ENCODE results near the gene GPA33.

The GPA33 gene

GRCh38 chr1:167090314-167090942 lies at the start of gene GPA33:
Gene GPA33, minus strand, starts transcription at chr1:167090377. Its CDS starts 90 bp downstream, at chr1:167090287.
- DNase-seq (ENCODE audit: low read depth), result no peak

GRCh38 chr1:167138703-167139102 lies 48.5 kb upstream of the GPA33 start:
- DNase-seq (ENCODE audit: low read depth), result no peak

- DNase-seq (ENCODE audit: low read depth), result no peak
These were observed 47.8 kb upstream of the GPA33 start for GRCh38 chr1:167137793-167138510.

- no peak for DNase-seq (ENCODE audit: low read depth)
These were observed 47.2 kb upstream of the GPA33 start for GRCh38 chr1:167137332-167137781.

- DNase-seq (ENCODE audit: low read depth), result no peak
These were observed 46.6 kb upstream of the GPA33 start for GRCh38 chr1:167136806-167137205.

- DNase-seq (ENCODE audit: low read depth), result peak; percentile 67
These were observed 46.0 kb upstream of the GPA33 start for GRCh38 chr1:167136191-167136614.

GRCh38 chr1:167135281-167135840 lies 45.2 kb upstream of the GPA33 start:
- DNase-seq (ENCODE audit: low read depth), result no peak

GRCh38 chr1:167132301-167133010 lies 42.3 kb upstream of the GPA33 start:
- DNase-seq (ENCODE audit: low read depth), result no peak

GRCh38 chr1:167130829-167131510 lies 40.8 kb upstream of the GPA33 start:
- no peak for DNase-seq (ENCODE audit: low read depth)

GRCh38 chr1:167128261-167129227 lies 38.4 kb upstream of the GPA33 start:
- no peak for DNase-seq (ENCODE audit: low read depth)

- DNase-seq (ENCODE audit: low read depth), result no peak
These were observed 37.5 kb upstream of the GPA33 start for GRCh38 chr1:167127661-167128060.

GRCh38 chr1:167127236-167127635 lies 37.1 kb upstream of the GPA33 start:
- no peak for DNase-seq (ENCODE audit: low read depth)

GRCh38 chr1:167126811-167127210 lies 36.6 kb upstream of the GPA33 start:
- no peak for DNase-seq (ENCODE audit: low read depth)

- no peak for DNase-seq (ENCODE audit: low read depth)
These were observed 36.1 kb upstream of the GPA33 start for GRCh38 chr1:167126317-167126716.

- DNase-seq (ENCODE audit: low read depth), result no peak
These were observed 32.4 kb upstream of the GPA33 start for GRCh38 chr1:167122568-167122967.

- DNase-seq (ENCODE audit: low read depth), result no peak
These were observed 31.9 kb upstream of the GPA33 start for GRCh38 chr1:167122121-167122480.

GRCh38 chr1:167121375-167122120 lies 31.4 kb upstream of the GPA33 start:
- no peak for DNase-seq (ENCODE audit: low read depth)

GRCh38 chr1:167120899-167121298 lies 30.7 kb upstream of the GPA33 start:
- no peak for DNase-seq (ENCODE audit: low read depth)

- DNase-seq (ENCODE audit: low read depth), result no peak
These were observed 29.5 kb upstream of the GPA33 start for GRCh38 chr1:167119696-167120095.

- no peak for DNase-seq (ENCODE audit: low read depth)
These were observed 28.0 kb upstream of the GPA33 start for GRCh38 chr1:167118188-167118587.

Data from non-pigmented ciliary epithelial cell (primary cell).